GM12878 (cell line): Measurements from ENCODE around the gene KMT2B. TPM values are rescaled to one million over a fixed set of nuclear protein-coding genes. Genes with fewer than 3 reads are reported as not detected.
A peak's percentile ranks its signal among the peaks of the same experiment; 100 is the strongest.

Experiments
- CEBPB ChIP-seq, 2 experiments: fragments of 150-350 bp in 1 of 2; IDR thresholded peaks; 2 replicates each; pipeline ENCODE4 v1.6.1; 2012 to 2014; ENCODE audit warnings: low read depth in 2 of 2, low read length in 2 of 2, borderline replicate concordance in 1 of 2, inconsistent platforms in 1 of 2
- CREB1 ChIP-seq: IDR thresholded peaks from 2 replicates; pipeline ENCODE4 v1.6.1; 2012; ENCODE audit warnings: low read depth, mild to moderate bottlenecking, inconsistent platforms
- CREM ChIP-seq: IDR thresholded peaks from 2 replicates; pipeline ENCODE4 v1.6.1; 2014; ENCODE audit warnings: antibody characterized with exemption, low read depth
- E4F1 ChIP-seq: fragments of 450-650 bp; IDR thresholded peaks from 2 replicates; pipeline ENCODE4 v1.6.1; 2018; ENCODE audit warnings: borderline replicate concordance, mild to moderate bottlenecking; ENCODE audit not compliant: partially characterized antibody
- FOS ChIP-seq: IDR thresholded peaks from 3 replicates; pipeline ENCODE4 v1.6.1; 2011; ENCODE audit warnings: borderline replicate concordance; ENCODE audit not compliant: insufficient read length; ENCODE audit errors: extremely low read depth
- IRF3 ChIP-seq: fragments of 450-650 bp; IDR thresholded peaks from 2 replicates; pipeline ENCODE4 v1.6.1; 2014; ENCODE audit warnings: mild to moderate bottlenecking
- MTA3 ChIP-seq: IDR thresholded peaks from 2 replicates; pipeline ENCODE4 v1.6.1; 2012; ENCODE audit warnings: low read length, inconsistent platforms, borderline replicate concordance
- PAX8 ChIP-seq: fragments of 450-650 bp; IDR thresholded peaks from 2 replicates; pipeline ENCODE4 v1.6.1; 2017; ENCODE audit warnings: mild to moderate bottlenecking, moderate library complexity
- RB1 ChIP-seq: fragments of 450-650 bp; formaldehyde crosslinking; IDR thresholded peaks from 2 replicates; pipeline ENCODE4 v1.6.1; 2017; ENCODE audit warnings: mild to moderate bottlenecking, borderline replicate concordance
- RBBP5 ChIP-seq: fragments of 200-600 bp; sonication (generic); conservative IDR thresholded peaks from 2 replicates; pipeline ENCODE4 v1.6.1; 2016
- SREBF1 ChIP-seq: IDR thresholded peaks from 2 replicates; pipeline ENCODE4 v1.6.1; 2012; ENCODE audit warnings: mild to moderate bottlenecking, low read length
- polyA plus RNA-seq, 11 experiments: library from polyadenylated mRNA; depleted of rRNA in 4 of 11; unstranded in 6 of 11; stranded (reverse) in 5 of 11; fragments of >200 nt; fragmentation: Nextera tagmentation in 4 of 11; fragmentation: Illumina TruSeq in 1 of 11; extraction: Ambion mirVana in 4 of 11; extraction: Trizol in 1 of 11; gene quantifications; 1 replicate in 1 of 11; 2 replicates in 10 of 11; pipeline versions ENCODE4 v1.2.1 to v1.2.3, GENCODE V29; 2011 to 2016; ENCODE audit warnings: inconsistent platforms in 2 of 11, missing spikeins in 2 of 11, low read depth in 1 of 11
- total RNA-seq, 4 experiments: library from RNA; depleted of rRNA in 3 of 4; stranded (reverse); fragments of >200 nt in 3 of 4; fragmentation: Illumina TruSeq in 1 of 4; extraction: Trizol in 1 of 4; gene quantifications; 2 replicates each; pipeline versions ENCODE4 v1.2.1 to v1.2.3, GENCODE V29; 2013 to 2021
- TF ChIP-seq, protein P1 (sequence below): fragments of 450-650 bp; IDR thresholded peaks from 2 replicates; pipeline ENCODE4 v1.6.1; 2017; ENCODE audit warnings: antibody characterized with exemption, mild to moderate bottlenecking, moderate library complexity
- TF ChIP-seq, protein P2 (sequence below): IDR thresholded peaks from 2 replicates; pipeline ENCODE4 v1.6.1; 2012; ENCODE audit warnings: improper control_type of control experiment, low read depth, low read length; ENCODE audit not compliant: insufficient replicate concordance

KMT2B gene
- total and polyA plus RNA-seq, 10 of the 15 experiments (the other 5 are each of a cell fraction or from before 2014, with no cell fraction given) = 0.71 to 35.6 (median 6.0) TPM

- TF ChIP-seq IRF3 (0 out of 2 replicates have a peak, but pooled peaks have one; percentile 3), MTA3 (peak; percentile 56; the same call in 1 of the 2 replicates), CREM (peak; percentile 63; the same call in 1 of the 2 replicates), FOS (no peak), CREB1 (peak; percentile 46; the same call in 1 of the 2 replicates), SREBF1 (no peak), RB1 (no peak), PAX8 (no peak), CEBPB (IDR thresholded peaks at IDR 0.05; ENCODE audit: borderline replicate concordance in 1 of 2, low read depth in 2 of 2, low read length in 2 of 2) (no peak), E4F1 (no peak), RBBP5 (no peak)
- TF ChIP-seq, protein P1, sequence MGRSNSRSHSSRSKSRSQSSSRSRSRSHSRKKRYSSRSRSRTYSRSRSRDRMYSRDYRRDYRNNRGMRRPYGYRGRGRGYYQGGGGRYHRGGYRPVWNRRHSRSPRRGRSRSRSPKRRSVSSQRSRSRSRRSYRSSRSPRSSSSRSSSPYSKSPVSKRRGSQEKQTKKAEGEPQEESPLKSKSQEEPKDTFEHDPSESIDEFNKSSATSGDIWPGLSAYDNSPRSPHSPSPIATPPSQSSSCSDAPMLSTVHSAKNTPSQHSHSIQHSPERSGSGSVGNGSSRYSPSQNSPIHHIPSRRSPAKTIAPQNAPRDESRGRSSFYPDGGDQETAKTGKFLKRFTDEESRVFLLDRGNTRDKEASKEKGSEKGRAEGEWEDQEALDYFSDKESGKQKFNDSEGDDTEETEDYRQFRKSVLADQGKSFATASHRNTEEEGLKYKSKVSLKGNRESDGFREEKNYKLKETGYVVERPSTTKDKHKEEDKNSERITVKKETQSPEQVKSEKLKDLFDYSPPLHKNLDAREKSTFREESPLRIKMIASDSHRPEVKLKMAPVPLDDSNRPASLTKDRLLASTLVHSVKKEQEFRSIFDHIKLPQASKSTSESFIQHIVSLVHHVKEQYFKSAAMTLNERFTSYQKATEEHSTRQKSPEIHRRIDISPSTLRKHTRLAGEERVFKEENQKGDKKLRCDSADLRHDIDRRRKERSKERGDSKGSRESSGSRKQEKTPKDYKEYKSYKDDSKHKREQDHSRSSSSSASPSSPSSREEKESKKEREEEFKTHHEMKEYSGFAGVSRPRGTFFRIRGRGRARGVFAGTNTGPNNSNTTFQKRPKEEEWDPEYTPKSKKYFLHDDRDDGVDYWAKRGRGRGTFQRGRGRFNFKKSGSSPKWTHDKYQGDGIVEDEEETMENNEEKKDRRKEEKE = no peak
- TF ChIP-seq, protein P2, sequence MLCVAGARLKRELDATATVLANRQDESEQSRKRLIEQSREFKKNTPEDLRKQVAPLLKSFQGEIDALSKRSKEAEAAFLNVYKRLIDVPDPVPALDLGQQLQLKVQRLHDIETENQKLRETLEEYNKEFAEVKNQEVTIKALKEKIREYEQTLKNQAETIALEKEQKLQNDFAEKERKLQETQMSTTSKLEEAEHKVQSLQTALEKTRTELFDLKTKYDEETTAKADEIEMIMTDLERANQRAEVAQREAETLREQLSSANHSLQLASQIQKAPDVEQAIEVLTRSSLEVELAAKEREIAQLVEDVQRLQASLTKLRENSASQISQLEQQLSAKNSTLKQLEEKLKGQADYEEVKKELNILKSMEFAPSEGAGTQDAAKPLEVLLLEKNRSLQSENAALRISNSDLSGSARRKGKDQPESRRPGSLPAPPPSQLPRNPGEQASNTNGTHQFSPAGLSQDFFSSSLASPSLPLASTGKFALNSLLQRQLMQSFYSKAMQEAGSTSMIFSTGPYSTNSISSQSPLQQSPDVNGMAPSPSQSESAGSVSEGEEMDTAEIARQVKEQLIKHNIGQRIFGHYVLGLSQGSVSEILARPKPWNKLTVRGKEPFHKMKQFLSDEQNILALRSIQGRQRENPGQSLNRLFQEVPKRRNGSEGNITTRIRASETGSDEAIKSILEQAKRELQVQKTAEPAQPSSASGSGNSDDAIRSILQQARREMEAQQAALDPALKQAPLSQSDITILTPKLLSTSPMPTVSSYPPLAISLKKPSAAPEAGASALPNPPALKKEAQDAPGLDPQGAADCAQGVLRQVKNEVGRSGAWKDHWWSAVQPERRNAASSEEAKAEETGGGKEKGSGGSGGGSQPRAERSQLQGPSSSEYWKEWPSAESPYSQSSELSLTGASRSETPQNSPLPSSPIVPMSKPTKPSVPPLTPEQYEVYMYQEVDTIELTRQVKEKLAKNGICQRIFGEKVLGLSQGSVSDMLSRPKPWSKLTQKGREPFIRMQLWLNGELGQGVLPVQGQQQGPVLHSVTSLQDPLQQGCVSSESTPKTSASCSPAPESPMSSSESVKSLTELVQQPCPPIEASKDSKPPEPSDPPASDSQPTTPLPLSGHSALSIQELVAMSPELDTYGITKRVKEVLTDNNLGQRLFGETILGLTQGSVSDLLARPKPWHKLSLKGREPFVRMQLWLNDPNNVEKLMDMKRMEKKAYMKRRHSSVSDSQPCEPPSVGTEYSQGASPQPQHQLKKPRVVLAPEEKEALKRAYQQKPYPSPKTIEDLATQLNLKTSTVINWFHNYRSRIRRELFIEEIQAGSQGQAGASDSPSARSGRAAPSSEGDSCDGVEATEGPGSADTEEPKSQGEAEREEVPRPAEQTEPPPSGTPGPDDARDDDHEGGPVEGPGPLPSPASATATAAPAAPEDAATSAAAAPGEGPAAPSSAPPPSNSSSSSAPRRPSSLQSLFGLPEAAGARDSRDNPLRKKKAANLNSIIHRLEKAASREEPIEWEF = no peak
Observed at GRCh38 chr19:35710784-35711723, 6.7 kb upstream of the KMT2B start (continued).
